ENCODE measurements around the gene TYRO3. TPM values are rescaled to one million over a fixed set of nuclear protein-coding genes. Genes with fewer than 3 reads are reported as not detected.

The TYRO3 gene
- total and polyA plus RNA-seq, 3 donors from 2014 or later: 99.0 to 156 (median 107) TPM

- peaks cover 99% of the 10 kb centered on the region for H3K4me1 ChIP-seq
- intact Hi-C loops (cut with DNase I; ENCODE audit: low total_unique reads): no loop called here
- peak overlapping the region; percentile 19 to 59 for H3K27ac ChIP-seq
- WGBS, 2 donors: 68 to 84% methylated on average over 3 of the region's 3 CpGs
- no peaks in the 10 kb centered on the region for H3K9me3 ChIP-seq
- DNase-seq: no peak
- H3K4me3 ChIP-seq: no peak overlapping the region
- H3K36me3 ChIP-seq (ENCODE audit: low read depth, missing control alignments): no peaks in the 10 kb centered on the region
- no peaks in the 10 kb centered on the region for H3K27me3 ChIP-seq
- no peak for TF ChIP-seq POLR2A (IDR thresholded peaks at IDR 0.05)
- no peak for TF ChIP-seq CTCF (IDR thresholded peaks at IDR 0.05)
Observed at GRCh38 chr15:41565702-41566101, 6.7 kb downstream of the TYRO3 start.

- intact Hi-C loops (cut with DNase I; ENCODE audit: low total_unique reads): no loop called here
- peaks cover 95% of the 10 kb centered on the region for H3K4me1 ChIP-seq
- no peak for TF ChIP-seq POLR2A (IDR thresholded peaks at IDR 0.05)
- TF ChIP-seq CTCF (IDR thresholded peaks at IDR 0.05): no peak
- no peaks in the 10 kb centered on the region for H3K9me3 ChIP-seq
- H3K27me3 ChIP-seq: no peaks in the 10 kb centered on the region
- peak overlapping the region; percentile 72 to 76 for H3K27ac ChIP-seq
- H3K4me3 ChIP-seq: no peak overlapping the region
- H3K36me3 ChIP-seq (ENCODE audit: low read depth, missing control alignments): no peaks in the 10 kb centered on the region
- WGBS, 2 donors: 62 to 67% methylated on average over 6 to 9 of the region's 9 CpGs
- no peak for DNase-seq
Observed at GRCh38 chr15:41566121-41566885, 7.3 kb downstream of the TYRO3 start.

GRCh38 chr15:41567261-41567660, 8.2 kb downstream of the TYRO3 start:
- H3K27me3 ChIP-seq: no peaks in the 10 kb centered on the region
- TF ChIP-seq POLR2A (IDR thresholded peaks at IDR 0.05): no peak
- no peak for TF ChIP-seq CTCF (IDR thresholded peaks at IDR 0.05)
- no peaks in the 10 kb centered on the region for H3K9me3 ChIP-seq
- no peak for DNase-seq
- H3K4me3 ChIP-seq: no peak overlapping the region
- H3K27ac ChIP-seq: peak overlapping the region; percentile 72 to 76
- no peaks in the 10 kb centered on the region for H3K36me3 ChIP-seq (ENCODE audit: low read depth, missing control alignments)
- intact Hi-C loops (cut with DNase I; ENCODE audit: low total_unique reads): no loop called here
- 93 to 97% methylated on average over 6 of the region's 6 CpGs for WGBS, 2 donors
- peaks cover 85% of the 10 kb centered on the region for H3K4me1 ChIP-seq

GRCh38 chr15:41567862-41568261, 8.8 kb downstream of the TYRO3 start:
- no peak overlapping the region for H3K4me3 ChIP-seq
- no peaks in the 10 kb centered on the region for H3K36me3 ChIP-seq (ENCODE audit: low read depth, missing control alignments)
- 67 to 73% methylated on average over 4 of the region's 4 CpGs for WGBS, 2 donors
- no peaks in the 10 kb centered on the region for H3K27me3 ChIP-seq
- no peak for DNase-seq
- peak overlapping the region; percentile 72 to 76 for H3K27ac ChIP-seq
- peaks cover 79% of the 10 kb centered on the region for H3K4me1 ChIP-seq
- TF ChIP-seq POLR2A (IDR thresholded peaks at IDR 0.05): no peak
- no peak for TF ChIP-seq CTCF (IDR thresholded peaks at IDR 0.05)
- intact Hi-C loops (cut with DNase I; ENCODE audit: low total_unique reads): no loop called here
- no peaks in the 10 kb centered on the region for H3K9me3 ChIP-seq

Data from testis (tissue), 3 donors.